Lower lobe of right lung (tissue), 2 donors: Measurements from ENCODE around the gene CAMK2A. TPM values are rescaled to one million over a fixed set of nuclear protein-coding genes. Genes with fewer than 3 reads are reported as not detected.

Experiments
- ATAC-seq, 2 donors: fragments of 200-7000 bp; cut with Tn5 transposase; one replicate each; pipeline ENCODE4 v1.9.1; 2020 to 2022; ENCODE audit warnings: mild to moderate bottlenecking in 2 of 2, moderate library complexity in 2 of 2
- DNase-seq: peaks from one replicate; pipeline ENCODE4 v3.0.0-alpha.2; 2020
- H3K27ac ChIP-seq: fragments of 200-600 bp; one replicate; pipeline ENCODE4 v1.8.0; 2022
- H3K27me3 ChIP-seq: fragments of 200-600 bp; one replicate; pipeline ENCODE4 v1.8.0; 2022; ENCODE audit warnings: low read depth
- H3K36me3 ChIP-seq: fragments of 200-600 bp; one replicate; pipeline ENCODE4 v1.8.0; 2022; ENCODE audit warnings: mild to moderate bottlenecking
- H3K4me1 ChIP-seq: fragments of 200-600 bp; one replicate; pipeline ENCODE4 v1.8.0; 2022
- H3K4me3 ChIP-seq: fragments of 200-600 bp; one replicate; pipeline ENCODE4 v1.8.0; 2022; ENCODE audit warnings: mild to moderate bottlenecking
- H3K9me3 ChIP-seq: fragments of 200-600 bp; one replicate; pipeline ENCODE4 v1.8.0; 2022
- CTCF ChIP-seq: fragments of 200-600 bp; IDR thresholded peaks from one replicate; pipeline ENCODE4 v1.8.0; 2022; ENCODE audit warnings: antibody characterized with exemption, mild to moderate bottlenecking
- intact Hi-C: fragments of 100-400 bp; cut with DNase I; formaldehyde crosslinking; loops from one replicate; pipeline ENCODE4 v1.11.0; 2022
- total RNA-seq: library from RNA; stranded (reverse); fragmentation: NEBNext Ultra II Directional; extraction: Animal tissue kit (Norgen Biotek cat#: 25700); gene quantifications from one replicate; pipeline ENCODE4 v1.2.1, GENCODE V29; 2021
- donor health status: DM: no; HTN: yes; CAD: no; lungs with severe emphysema.

The CAMK2A gene
- total RNA-seq, 1 donor from 2014 or later = 1.3 TPM

- DNase-seq = no peak
Measured at GRCh38 chr5:150315245-150315644, 25.7 kb upstream of the CAMK2A start.

GRCh38 chr5:150313921-150314716, 24.5 kb upstream of the CAMK2A start:
- no peak overlapping the region for H3K4me3 ChIP-seq
- H3K9me3 ChIP-seq = no peaks in the 10 kb centered on the region
- no peak for TF ChIP-seq CTCF
- H3K27ac ChIP-seq = no peak overlapping the region
- no peaks in the 10 kb centered on the region for H3K36me3 ChIP-seq
- intact Hi-C loops = no loop called here
- DNase-seq (no peak), ATAC-seq (no peak)
- no peaks in the 10 kb centered on the region for H3K4me1 ChIP-seq
- no peaks in the 10 kb centered on the region for H3K27me3 ChIP-seq

More at GRCh38 chr5:150315245-150315644, 25.7 kb upstream of the CAMK2A start:
- TF ChIP-seq CTCF = no peak
- ATAC-seq = no peak
- Histone ChIP-seq H3K4me1 (no peaks in the 10 kb centered on the region), H3K27me3 (no peaks in the 10 kb centered on the region), H3K9me3 (no peaks in the 10 kb centered on the region), H3K36me3 (no peaks in the 10 kb centered on the region), H3K4me3 (no peak overlapping the region), H3K27ac (no peak overlapping the region)
- intact Hi-C loops = no loop called here

- DNase-seq (no peak), ATAC-seq (no peak)
- no peak overlapping the region for H3K4me3 ChIP-seq
- H3K4me1 ChIP-seq = no peaks in the 10 kb centered on the region
- no peak for TF ChIP-seq CTCF
- no peak overlapping the region for H3K27ac ChIP-seq
- H3K9me3 ChIP-seq = no peaks in the 10 kb centered on the region
- no peaks in the 10 kb centered on the region for H3K36me3 ChIP-seq
- intact Hi-C loops = no loop called here
- no peaks in the 10 kb centered on the region for H3K27me3 ChIP-seq
Measured at GRCh38 chr5:150313501-150313900, 23.9 kb upstream of the CAMK2A start.

- DNase-seq = no peak
- Histone ChIP-seq H3K4me3 (no peak overlapping the region), H3K36me3 (no peaks in the 10 kb centered on the region), H3K9me3 (no peaks in the 10 kb centered on the region), H3K27ac (no peak overlapping the region), H3K27me3 (no peaks in the 10 kb centered on the region), H3K4me1 (no peaks in the 10 kb centered on the region)
- intact Hi-C loops = no loop called here
- no peak for ATAC-seq
- TF ChIP-seq CTCF = no peak
Measured at GRCh38 chr5:150312518-150312917, 22.9 kb upstream of the CAMK2A start.

- ATAC-seq (no peak), DNase-seq (no peak)
- Histone ChIP-seq H3K4me1 (no peaks in the 10 kb centered on the region), H3K27ac (no peak overlapping the region), H3K36me3 (no peaks in the 10 kb centered on the region), H3K4me3 (no peak overlapping the region), H3K9me3 (no peaks in the 10 kb centered on the region), H3K27me3 (no peaks in the 10 kb centered on the region)
- TF ChIP-seq CTCF = no peak
- intact Hi-C loops = no loop called here
Measured at GRCh38 chr5:150311015-150311692, 21.6 kb upstream of the CAMK2A start.
